Heart left ventricle (tissue), 16 donors: ENCODE data around the gene SULT2B1. TPM values are rescaled to one million over a fixed set of nuclear protein-coding genes. Genes with fewer than 3 reads are reported as not detected.

Experiments
- ATAC-seq, 4 donors: fragments of 200-7000 bp; cut with Tn5 transposase; one replicate each; pipeline ENCODE4 v1.9.1; 2020 to 2022; ENCODE audit warnings: moderate library complexity in 4 of 4, mild to moderate bottlenecking in 3 of 4, moderate number of reproducible peaks in 1 of 4
- DNase-seq, 5 donors: peaks; one replicate each; pipeline ENCODE4 v3.0.0-alpha.2; 2020
- H3K27ac ChIP-seq, 12 donors: fragments of 200-600 bp; sonication (generic) in 4 of 12; one replicate each; pipeline versions ENCODE4 v1.5.0 to v1.8.0; 2016 to 2022; ENCODE audit warnings: mild to moderate bottlenecking in 2 of 12
- H3K27me3 ChIP-seq, 9 donors: fragments of 200-600 bp; sonication (generic) in 2 of 9; one replicate each; pipeline versions ENCODE4 v1.5.1 to v1.8.0; 2016 to 2022; ENCODE audit warnings: mild to moderate bottlenecking in 3 of 9
- H3K36me3 ChIP-seq, 9 donors: fragments of 200-600 bp; sonication (generic) in 2 of 9; one replicate each; pipeline versions ENCODE4 v1.5.0 to v1.8.0; 2018 to 2022; ENCODE audit warnings: mild to moderate bottlenecking in 2 of 9
- H3K4me1 ChIP-seq, 12 donors: fragments of 200-600 bp; sonication (generic) in 4 of 12; one replicate each; pipeline versions ENCODE4 v1.5.0 to v1.8.0; 2016 to 2022; ENCODE audit warnings: mild to moderate bottlenecking in 3 of 12
- H3K4me3 ChIP-seq, 12 donors: fragments of 200-600 bp; sonication (generic) in 4 of 12; one replicate each; pipeline versions ENCODE4 v1.5.0 to v1.8.0; 2017 to 2022; ENCODE audit warnings: mild to moderate bottlenecking in 9 of 12, moderate library complexity in 4 of 12
- H3K9me3 ChIP-seq, 12 donors: fragments of 200-600 bp; sonication (generic) in 4 of 12; one replicate each; pipeline versions ENCODE4 v1.5.0 to v1.8.0; 2016 to 2022; ENCODE audit warnings: mild to moderate bottlenecking in 1 of 12
- CTCF ChIP-seq, 12 donors: fragments of 200-600 bp; sonication (generic) in 4 of 12; IDR thresholded peaks; one replicate each; pipeline versions ENCODE4 v1.5.0 to v1.8.0; 2018 to 2022; ENCODE audit warnings: antibody characterized with exemption in 12 of 12, mild to moderate bottlenecking in 5 of 12
- POLR2A ChIP-seq, 2 donors: fragments of 450-650 bp; IDR thresholded peaks; one replicate each; pipeline ENCODE4 v1.6.1; 2017; ENCODE audit warnings: antibody characterized with exemption in 2 of 2, mild to moderate bottlenecking in 2 of 2, moderate library complexity in 2 of 2
- WGBS, 4 donors: extraction: QIAGEN DNeasy Blood & Tissue Kit in 2 of 4; methylation state at CpG; one replicate each; pipeline versions ENCODE4 v1.1.5 to v1.1.7; 2013 to 2018; 5-methylcytosine and 5-hydroxymethylcytosine counted together
- intact Hi-C, 10 donors: fragments of 100-400 bp; cut with DNase I; formaldehyde crosslinking; loops; one replicate each; pipeline versions ENCODE4 v1.11.1 to v1.14.2; 2022
- polyA plus RNA-seq, 2 donors: library from polyadenylated mRNA; stranded (reverse); fragments of 200-250 nt; gene quantifications; one replicate each; pipeline ENCODE4 v1.2.3, GENCODE V29; 2013
- total RNA-seq, 9 donors: library from RNA; depleted of rRNA in 2 of 9; stranded (reverse); fragments of >200 nt in 2 of 9; fragmentation: NEBNext Ultra II Directional in 3 of 9; extraction: Animal tissue kit (Norgen Biotek cat#: 25700) in 3 of 9; gene quantifications; one replicate each; pipeline versions ENCODE4 v1.1.0 to v1.2.4, GENCODE V29; 2016 to 2023
- donor health status: ischemic (EF 13 %, LVEDD 7.1; RV severe dilation, severe dysfunction).
- donor health status: healthy with polysubstance abuse.
- donor health status: DM: no; HTN: yes; CAD: no.
- donor health status: DM: no; HTN: no; CAD: no.
- donor health status: ischemic (EF 25% LVEDD 6.9; RV normal size, moderate dysfunction).
- donor health status: ischemic (EF 25% LVEDD 5.7; RV mildly dilated, moderate dysfunction).
- donor health status: healthy.
- donor health status: DM: yes; HTN: yes; CAD: no.
- donor health status: ischemic (EF 35%, LVEDD 5.7; RV mildly dilated, moderate dysfunction).
- donor health status: nonischemic (EF 11% LVEDD 7.7; RV severe dilation, severe dysfunction).
- donor health status: DM: yes; HTN: yes; CAD: no.
- donor health status: PGD.
- donor health status: ischemic (EF 29% LVEDD 5.4; RV normal size, mild dysfunction).
- donor health status: nonischemic (EF 23%, LVEDD 6.1; RV moderate dilation, normal function).

SULT2B1 gene
- total and polyA plus RNA-seq, 11 donors = 0.19 to 0.45 TPM; not detected in 9

- DNase-seq = no peak
- no peak overlapping the region for H3K4me3 ChIP-seq
- H3K27ac ChIP-seq = no peak overlapping the region
- intact Hi-C loops = no loop called here
- TF ChIP-seq CTCF (IDR thresholded peaks at IDR 0.05) (no peak), POLR2A (IDR thresholded peaks at IDR 0.05) (no peak)
- 79 to 88% (median 81%) methylated on average over 5 of the region's 5 CpGs for WGBS, 4 donors
- no peaks in the 10 kb centered on the region for H3K36me3 ChIP-seq
- peaks cover 0 to 13% (median 0%) of the 10 kb centered on the region in 12 donors for H3K4me1 ChIP-seq
- no peaks in the 10 kb centered on the region for H3K27me3 ChIP-seq
- H3K9me3 ChIP-seq = no peaks in the 10 kb centered on the region
- no peak for ATAC-seq
Observed at GRCh38 chr19:48591021-48591420, 39.0 kb downstream of the SULT2B1 start.

- intact Hi-C loops = no loop called here
- Histone ChIP-seq H3K4me1 (no peaks in the 10 kb centered on the region), H3K4me3 (no peak overlapping the region), H3K27ac (no peak overlapping the region), H3K9me3 (no peaks in the 10 kb centered on the region), H3K36me3 (no peaks in the 10 kb centered on the region), H3K27me3 (peaks cover 0 to 12% (median 0%) of the 10 kb centered on the region in 9 donors)
- DNase-seq (no peak), ATAC-seq (no peak)
- 85 to 90% (median 89%) methylated on average over 9 of the region's 9 CpGs for WGBS, 4 donors
- no peak for TF ChIP-seq CTCF (IDR thresholded peaks at IDR 0.05)
- no peak for TF ChIP-seq POLR2A (IDR thresholded peaks at IDR 0.05)
Observed at GRCh38 chr19:48595171-48595570, 43.2 kb downstream of the SULT2B1 start.

- DNase-seq = no peak
- WGBS, 4 donors = 66 to 72% (median 67%) methylated on average over 6 of the region's 6 CpGs
- peak in 1 of 4 donors; percentile 14 for ATAC-seq
- Histone ChIP-seq H3K4me3 (no peak overlapping the region), H3K9me3 (no peaks in the 10 kb centered on the region), H3K36me3 (no peaks in the 10 kb centered on the region), H3K27me3 (peaks cover 0 to 12% (median 0%) of the 10 kb centered on the region in 9 donors), H3K4me1 (no peaks in the 10 kb centered on the region), H3K27ac (no peak overlapping the region)
- intact Hi-C loops = no loop called here
- TF ChIP-seq CTCF (IDR thresholded peaks at IDR 0.05) (no peak), POLR2A (IDR thresholded peaks at IDR 0.05) (no peak)
Observed at GRCh38 chr19:48595833-48596232, 43.9 kb downstream of the SULT2B1 start.

GRCh38 chr19:48596237-48596636 lies 44.3 kb downstream of the SULT2B1 start:
- no peak for ATAC-seq
- intact Hi-C loops = no loop called here
- DNase-seq = no peak
- no peak overlapping the region for H3K4me3 ChIP-seq
- H3K4me1 ChIP-seq = no peaks in the 10 kb centered on the region
- H3K27ac ChIP-seq = no peak overlapping the region
- TF ChIP-seq POLR2A (IDR thresholded peaks at IDR 0.05) (no peak), CTCF (IDR thresholded peaks at IDR 0.05) (no peak)
- WGBS, 4 donors = 84 to 89% (median 86%) methylated on average over 4 of the region's 4 CpGs
- H3K9me3 ChIP-seq = no peaks in the 10 kb centered on the region
- peaks cover 0 to 12% (median 0%) of the 10 kb centered on the region in 9 donors for H3K27me3 ChIP-seq
- H3K36me3 ChIP-seq = no peaks in the 10 kb centered on the region
